NCI-H2081 (cell line): Measurements from ENCODE around the gene SSC4D.
"Not testable (repeated sequence)": the region's sequence is repeated elsewhere in the genome, so short reads cannot be mapped to it uniquely, and the experiment has no call there.

ENCODE experiments used
- DNase-seq, 2 experiments: peaks; one replicate each; lab custom pipeline; 2025; lab: John Stamatoyannopoulos, UW

SSC4D gene

GRCh38 chr7:76383089-76383944 is 26.2 kb downstream of the SSC4D start:
- DNase-seq, result no peak

DNA sequence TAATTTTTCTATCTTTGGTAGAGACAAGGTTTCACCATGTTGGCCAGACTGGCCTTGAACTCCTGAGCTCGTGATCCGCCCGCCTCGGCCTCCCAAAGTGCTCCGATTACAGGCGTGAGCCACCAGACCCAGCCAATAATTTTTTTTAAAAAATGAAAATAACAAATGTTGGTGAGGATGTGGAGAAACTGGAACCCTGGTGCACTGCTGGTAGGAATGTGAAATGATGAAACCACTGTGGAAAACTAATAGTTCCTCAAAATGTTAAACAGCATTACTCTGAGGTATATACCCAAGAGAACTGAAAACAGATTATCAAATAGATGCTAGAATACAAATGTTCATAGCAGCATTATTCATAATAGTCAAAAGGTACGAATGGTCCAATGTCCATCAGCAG is 27.7 kb downstream of the SSC4D start:
- no peak for DNase-seq

GRCh38 chr7:76380623-76380966 is 28.9 kb downstream of the SSC4D start:
- no peak for DNase-seq

GRCh38 chr7:76377186-76377918 is 32.1 kb downstream of the SSC4D start:
- no peak for DNase-seq

GRCh38 chr7:76375251-76375650 is 34.2 kb downstream of the SSC4D start:
- no peak for DNase-seq

DNA sequence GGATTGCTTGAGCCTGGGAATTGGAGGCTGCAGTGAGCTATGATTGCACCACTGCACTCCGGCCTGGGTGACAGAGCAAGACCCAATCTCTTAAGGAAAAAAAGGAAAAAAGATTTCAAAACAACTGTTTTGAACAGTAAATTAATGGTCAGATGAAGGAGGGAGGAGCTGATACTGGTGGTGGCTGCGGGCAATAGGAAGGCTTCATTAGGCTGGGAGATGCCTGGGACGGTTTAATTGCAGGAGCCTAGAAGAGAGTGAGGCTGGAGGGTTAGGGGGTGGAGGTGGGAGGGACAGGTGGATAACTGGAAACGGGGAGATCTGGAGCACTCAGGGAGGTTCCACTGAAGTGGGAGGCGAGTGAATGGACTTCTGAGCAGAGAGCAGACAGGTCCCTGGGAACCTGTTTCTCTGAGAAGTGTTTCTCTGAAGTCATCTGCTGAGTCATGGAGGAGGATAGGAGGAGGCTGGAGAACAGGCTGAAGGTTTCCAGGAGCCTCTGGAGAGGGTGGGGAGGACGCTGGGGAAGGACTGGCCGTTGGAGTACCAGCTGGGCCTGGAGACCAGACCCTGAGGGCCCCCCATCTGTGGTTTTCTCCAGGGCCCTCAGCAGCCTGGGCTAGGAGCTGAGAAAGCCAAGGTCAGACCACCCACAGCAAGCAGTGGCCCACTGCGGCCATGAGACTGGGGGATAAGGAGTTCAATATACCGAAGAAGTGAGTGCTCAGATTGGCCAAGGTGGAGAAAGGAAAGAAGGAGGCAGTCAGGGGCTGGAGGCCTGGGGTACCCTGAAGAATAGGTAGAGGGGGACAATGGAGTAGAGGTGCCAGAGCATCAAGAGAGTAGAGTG is 36.3 kb downstream of the SSC4D start:
- DNase-seq, result no peak

- no peak for DNase-seq
Observed at GRCh38 chr7:76371396-76371795, 38.1 kb downstream of the SSC4D start.

DNA sequence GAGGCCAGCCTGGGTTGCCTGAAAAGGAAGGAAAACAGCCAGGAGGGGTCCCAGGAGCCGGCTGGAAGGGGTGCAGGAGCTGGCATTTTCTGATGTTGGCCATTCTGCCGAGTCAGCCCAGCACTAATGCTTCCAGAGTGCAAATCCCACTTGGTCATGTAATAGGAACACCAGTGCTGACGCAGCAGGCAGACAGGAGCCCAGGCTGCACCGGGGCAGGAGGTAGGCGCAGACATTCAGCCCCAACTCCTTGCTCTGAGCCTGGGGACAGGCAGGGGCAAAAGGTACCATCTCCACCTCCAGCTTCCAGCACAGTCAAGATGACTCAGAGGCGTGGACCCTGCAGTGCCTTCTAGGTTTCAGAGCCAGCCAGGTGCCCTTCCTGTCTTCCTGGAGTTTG is 40.5 kb downstream of the SSC4D start:
- no peak for DNase-seq

DNA sequence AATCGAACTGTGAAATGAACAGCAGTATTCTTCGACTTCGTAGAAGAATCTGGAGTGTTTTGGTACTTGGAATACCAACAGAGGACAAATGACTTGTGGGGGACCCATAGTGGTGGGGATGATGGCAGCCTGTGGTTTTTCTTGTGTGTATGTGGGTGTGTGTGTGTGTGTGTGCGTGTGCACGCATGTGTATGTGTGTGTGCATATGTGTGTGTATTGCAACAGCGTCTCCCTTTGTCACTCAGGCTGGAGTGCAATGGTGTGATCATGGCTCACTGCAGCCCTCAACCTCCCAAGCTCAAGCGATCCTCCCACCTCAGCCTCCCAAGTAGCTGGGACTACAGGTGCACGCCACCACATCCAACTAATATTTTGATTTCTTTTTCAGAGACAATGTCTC is 41.3 kb downstream of the SSC4D start:
- no peak for DNase-seq

DNA sequence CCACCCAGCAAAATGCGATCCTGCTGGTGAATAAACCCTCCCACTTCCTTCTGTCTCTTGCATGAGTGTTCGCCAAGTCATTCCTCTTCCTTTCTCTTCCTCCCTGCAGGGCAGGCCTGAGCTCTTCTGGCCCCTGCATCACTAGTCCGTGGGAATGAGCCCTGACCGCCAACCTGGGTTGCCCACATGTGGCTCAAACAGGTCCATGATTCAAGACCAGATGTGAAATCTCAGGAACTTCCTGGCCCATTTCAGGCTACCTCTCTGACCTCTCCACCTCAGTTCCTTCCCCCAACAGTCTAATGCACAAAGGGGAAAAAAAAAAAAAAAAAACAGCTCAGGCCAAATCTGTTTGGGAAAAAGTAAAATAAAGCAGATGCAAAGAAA is 45.3 kb downstream of the SSC4D start:
- no peak for DNase-seq

DNA sequence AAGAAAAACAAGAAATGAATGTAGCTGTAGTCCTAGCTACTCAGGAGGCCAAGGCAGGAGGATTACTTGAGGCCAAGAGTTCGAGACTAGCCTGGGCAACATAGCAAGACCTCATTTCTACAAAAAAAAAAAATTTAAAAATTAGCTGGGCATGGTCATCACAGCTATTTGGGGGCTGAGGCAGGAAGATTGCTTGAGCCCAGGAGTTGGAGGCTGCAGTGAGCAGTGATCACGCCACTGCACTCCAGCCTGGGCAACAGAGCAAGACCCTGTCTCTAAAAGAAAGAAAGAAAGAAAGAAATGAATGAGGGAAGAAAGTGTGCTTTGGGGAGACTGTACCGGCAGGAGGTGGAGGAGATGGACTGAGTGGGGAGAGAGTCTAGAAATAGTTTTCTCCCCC is 45.7 kb downstream of the SSC4D start:
- not testable (repeated sequence) for DNase-seq

- no peak for DNase-seq
Observed at GRCh38 chr7:76359978-76360638, 49.4 kb downstream of the SSC4D start.

GRCh38 chr7:76359111-76359977 is 50.2 kb downstream of the SSC4D start:
- DNase-seq, result peak; percentile 99

DNA sequence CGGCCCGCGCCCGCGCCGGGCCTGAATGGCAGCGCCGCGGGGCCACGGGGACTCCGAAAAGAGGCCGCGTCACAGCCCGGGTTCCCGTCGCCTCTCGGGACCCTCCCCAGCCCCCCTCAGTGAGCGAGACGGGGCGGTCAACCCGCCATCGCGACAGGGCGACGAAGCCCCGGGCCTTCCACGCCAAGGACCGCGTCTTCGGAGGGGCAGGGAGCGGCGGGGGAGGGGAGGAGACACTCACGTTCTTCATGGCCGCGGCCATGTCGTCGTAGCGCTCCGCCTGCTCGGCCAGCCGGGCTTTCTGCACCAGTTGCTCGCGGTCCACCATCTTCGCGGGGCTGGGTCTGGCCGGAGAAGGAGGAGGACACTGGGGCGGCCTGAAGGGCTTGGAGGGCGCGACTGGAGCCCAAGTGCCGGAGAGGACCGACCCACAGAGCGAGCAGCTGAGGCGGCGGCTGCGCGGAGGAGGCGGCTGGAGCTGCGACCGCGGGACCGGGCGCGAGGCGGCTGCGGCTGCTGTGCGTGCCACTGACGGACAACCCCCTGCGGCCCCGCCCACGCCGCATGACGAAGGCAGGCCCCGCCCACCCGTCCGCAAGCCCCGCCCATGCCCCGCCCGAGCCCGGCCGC is 50.9 kb downstream of the SSC4D start, which contains the start of gene YWHAG:
TSS of gene YWHAG (minus strand) at position 511 of the 630 bp plus-strand sequence. CDS start at position 328, 183 bp downstream.
- peak; percentile 89 to 92 for DNase-seq

- peak; percentile 59 to 61 for DNase-seq
Observed at GRCh38 chr7:76358011-76358480, 51.5 kb downstream of the SSC4D start.

- DNase-seq, result no peak
Observed at GRCh38 chr7:76357475-76358010, 52.0 kb downstream of the SSC4D start.

DNA sequence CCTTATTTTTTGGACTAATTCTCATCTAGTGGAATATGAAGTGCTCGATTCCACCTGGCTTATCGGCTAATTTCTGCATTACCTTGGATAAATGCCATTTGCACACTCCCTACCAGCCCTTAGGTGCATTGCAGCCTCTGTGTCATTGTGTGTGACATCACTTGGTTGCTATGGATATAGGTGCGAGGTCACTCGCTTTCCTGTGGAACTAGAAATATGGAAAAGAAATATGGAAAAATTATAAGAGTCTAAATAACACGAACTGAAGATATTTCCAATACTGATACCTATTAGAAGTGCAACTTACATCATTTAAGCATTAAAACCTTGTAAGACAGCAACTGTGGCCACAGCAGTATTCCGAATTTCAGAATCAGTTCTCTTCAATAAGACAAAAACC is 52.7 kb downstream of the SSC4D start:
- peak; percentile 73 to 85 for DNase-seq

- DNase-seq, result no peak
Observed at GRCh38 chr7:76356115-76356514, 53.4 kb downstream of the SSC4D start.

GRCh38 chr7:76354981-76355730 is 54.3 kb downstream of the SSC4D start:
- DNase-seq, result no peak
